Stimulated activated CD4-positive, alpha-beta T cell treated with anti-CD3 and anti-CD28 coated beads, Interleukin-1b, Interleukin-23, amount 100 ng/mL, for 4 hours (primary cell): ENCODE data around the gene APOD.
"Not testable (repeated sequence)": the region's sequence is repeated elsewhere in the genome, so short reads cannot be mapped to it uniquely, and the experiment has no call there.

Experiments
- DNase-seq, 2 donors: peaks; one replicate each; pipeline ENCODE4 v3.0.0-alpha.2; 2020; ENCODE audit warnings: low read depth in 2 of 2

Gene APOD

GRCh38 chr3:195617784-195618659, 34.3 kb upstream of the APOD start:
- DNase-seq = not testable (repeated sequence)

GRCh38 chr3:195617134-195617533, 33.4 kb upstream of the APOD start:
- not testable (repeated sequence) for DNase-seq

- DNase-seq = no peak
These were observed 32.9 kb upstream of the APOD start for GRCh38 chr3:195616681-195617080.

GRCh38 chr3:195615952-195616537, 32.3 kb upstream of the APOD start:
- not testable (repeated sequence) for DNase-seq

GRCh38 chr3:195614672-195615504, 31.1 kb upstream of the APOD start:
- not testable (repeated sequence) for DNase-seq

GRCh38 chr3:195613468-195614069, 29.8 kb upstream of the APOD start:
- no peak for DNase-seq

GRCh38 chr3:195612075-195612800, 28.5 kb upstream of the APOD start:
- DNase-seq = no peak

- peak in 1 of 2 donors; percentile 8 for DNase-seq
These were observed 25.5 kb upstream of the APOD start for GRCh38 chr3:195609229-195609628.

GRCh38 chr3:195601785-195602184, 18.0 kb upstream of the APOD start:
- DNase-seq = not testable (repeated sequence)

GRCh38 chr3:195601382-195601781, 17.6 kb upstream of the APOD start:
- DNase-seq = no peak

GRCh38 chr3:195599926-195600325, 16.2 kb upstream of the APOD start:
- DNase-seq = not testable (repeated sequence)

GRCh38 chr3:195599516-195599915, 15.8 kb upstream of the APOD start:
- DNase-seq = not testable (repeated sequence)

- no peak for DNase-seq
These were observed 14.1 kb upstream of the APOD start for GRCh38 chr3:195597848-195598247.

- DNase-seq = no peak
These were observed 13.5 kb upstream of the APOD start for GRCh38 chr3:195597229-195597628.

GRCh38 chr3:195596765-195597171, 13.0 kb upstream of the APOD start:
- no peak for DNase-seq

- DNase-seq = no peak
These were observed 12.2 kb upstream of the APOD start for GRCh38 chr3:195595785-195596531.

GRCh38 chr3:195591852-195592251, 8.1 kb upstream of the APOD start:
- no peak for DNase-seq

- no peak for DNase-seq
These were observed 7.5 kb upstream of the APOD start for GRCh38 chr3:195591220-195591619.

GRCh38 chr3:195590381-195590780, 6.6 kb upstream of the APOD start:
- DNase-seq = not testable (repeated sequence)

GRCh38 chr3:195589796-195590195, 6.1 kb upstream of the APOD start:
- DNase-seq = not testable (repeated sequence)
